ENCODE results near the gene MTURN. TPM values are rescaled to one million over a fixed set of nuclear protein-coding genes. Genes with fewer than 3 reads are reported as not detected.
A peak's percentile ranks its signal among the peaks of the same experiment; 100 is the strongest.

The MTURN gene
- polyA plus RNA-seq, 2 of the 4 experiments (the other 2 are of a cell fraction) = 2.3 to 2.5 TPM

DNA sequence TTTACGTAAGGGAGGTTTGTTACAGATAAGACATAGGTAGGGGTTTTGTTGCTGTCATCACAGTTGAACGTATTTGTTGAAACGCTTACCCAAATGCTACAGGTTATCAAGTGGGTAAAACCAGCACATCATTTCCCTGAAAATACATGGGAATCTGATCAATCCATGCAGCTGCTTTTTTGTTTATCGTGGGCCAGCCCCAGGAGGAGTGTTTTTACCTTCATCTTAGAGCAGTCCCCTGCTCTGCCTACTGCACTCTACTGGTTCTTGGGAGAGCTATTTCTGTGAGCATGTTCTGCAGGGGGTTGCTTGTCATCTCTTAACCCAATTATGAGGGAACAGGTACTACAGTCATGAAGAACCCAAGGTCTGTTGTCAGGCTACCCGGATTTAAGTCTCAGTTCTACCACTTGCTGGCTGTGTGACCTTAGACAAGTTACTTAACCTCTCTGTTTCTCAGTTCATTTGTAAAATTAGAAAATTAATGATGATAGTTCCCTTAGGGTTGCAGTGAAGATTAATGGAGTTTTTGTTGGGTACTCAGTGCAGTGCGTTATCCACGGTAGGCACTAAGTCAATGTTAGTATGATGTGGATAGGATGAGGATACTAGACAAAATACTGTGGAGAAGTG is 15.0 kb downstream of the MTURN start:
- H3K4me2 ChIP-seq = no peak overlapping the region
- no peaks in the 10 kb centered on the region for H3K9me3 ChIP-seq
- no peak overlapping the region for H3K4me3 ChIP-seq
- POLR2A ChIA-PET = no interaction called here
- WGBS (ENCODE audit: missing lambda C conversion rate) = 87% methylated on average over 7 of the region's 7 CpGs
- TF ChIP-seq ZFP36 (IDR thresholded peaks at IDR 0.05; ENCODE audit: borderline replicate concordance, partially characterized antibody) (peak; percentile 40), KDM1A (IDR thresholded peaks at IDR 0.05; ENCODE audit: low read depth) (0 out of 2 replicates have a peak, but pooled peaks have one; percentile 60), MYC (IDR thresholded peaks at IDR 0.05; ENCODE audit: borderline replicate concordance, low read length) (no peak), NFE2L2 (conservative IDR thresholded peaks at IDR 0.05; ENCODE audit: low read length) (no peak), MAZ (IDR thresholded peaks at IDR 0.05; ENCODE audit: borderline replicate concordance, low read depth, low read length) (no peak), RAD21 (conservative IDR thresholded peaks at IDR 0.05 in 1 of 2, IDR thresholded peaks at IDR 0.05 in 1 of 2) (no peak)
- TF ChIP-seq, protein P1, sequence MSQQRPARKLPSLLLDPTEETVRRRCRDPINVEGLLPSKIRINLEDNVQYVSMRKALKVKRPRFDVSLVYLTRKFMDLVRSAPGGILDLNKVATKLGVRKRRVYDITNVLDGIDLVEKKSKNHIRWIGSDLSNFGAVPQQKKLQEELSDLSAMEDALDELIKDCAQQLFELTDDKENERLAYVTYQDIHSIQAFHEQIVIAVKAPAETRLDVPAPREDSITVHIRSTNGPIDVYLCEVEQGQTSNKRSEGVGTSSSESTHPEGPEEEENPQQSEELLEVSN (IDR thresholded peaks at IDR 0.05; ENCODE audit: borderline replicate concordance, low read depth) = no peak
- TF ChIP-seq, protein P2, sequence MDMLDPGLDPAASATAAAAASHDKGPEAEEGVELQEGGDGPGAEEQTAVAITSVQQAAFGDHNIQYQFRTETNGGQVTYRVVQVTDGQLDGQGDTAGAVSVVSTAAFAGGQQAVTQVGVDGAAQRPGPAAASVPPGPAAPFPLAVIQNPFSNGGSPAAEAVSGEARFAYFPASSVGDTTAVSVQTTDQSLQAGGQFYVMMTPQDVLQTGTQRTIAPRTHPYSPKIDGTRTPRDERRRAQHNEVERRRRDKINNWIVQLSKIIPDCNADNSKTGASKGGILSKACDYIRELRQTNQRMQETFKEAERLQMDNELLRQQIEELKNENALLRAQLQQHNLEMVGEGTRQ (IDR thresholded peaks at IDR 0.05) = no peak
- H3K27ac ChIP-seq = no peak overlapping the region
- no peak for ATAC-seq
- no peak for DNase-seq (ENCODE audit: low read depth in 1 of 2, low spot score in 1 of 2)
- no peak for FAIRE-seq
- CTCF ChIA-PET = no interaction called here
- H3K4me1 ChIP-seq = no peaks in the 10 kb centered on the region

DNA sequence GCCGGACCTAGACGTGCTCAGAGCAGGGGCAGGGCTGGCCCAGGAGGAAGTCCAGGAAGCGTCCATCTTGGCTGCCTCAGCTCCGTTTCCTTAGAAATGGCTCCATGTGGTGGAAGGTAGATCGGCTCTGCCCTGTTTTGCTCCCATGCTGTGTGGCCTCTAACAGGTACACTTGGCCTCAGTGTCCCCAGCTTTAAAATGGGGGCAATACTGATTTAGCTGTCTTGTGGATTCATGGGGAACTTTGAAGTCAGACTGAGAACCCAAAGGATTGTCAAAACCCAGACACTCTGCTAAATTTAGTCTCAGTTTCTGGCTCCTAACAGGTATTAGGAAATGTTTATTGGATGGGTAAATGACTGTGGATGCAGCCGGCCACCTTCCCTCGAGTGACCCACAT is 15.9 kb downstream of the MTURN start:
- TF ChIP-seq PHF8 (IDR thresholded peaks at IDR 0.05; ENCODE audit: borderline replicate concordance, low read depth) (no peak), ESRRA (IDR thresholded peaks at IDR 0.05; ENCODE audit: borderline replicate concordance, low read length) (no peak)
- CTCF ChIA-PET = no interaction called here
- Histone ChIP-seq H3K4me2 (no peak overlapping the region), H3K27ac (no peak overlapping the region), H3K9me3 (no peaks in the 10 kb centered on the region), H3K4me1 (no peaks in the 10 kb centered on the region), H3K4me3 (no peak overlapping the region)
- FAIRE-seq (no peak), DNase-seq (ENCODE audit: low read depth in 1 of 2, low spot score in 1 of 2) (no peak), ATAC-seq (no peak)
- 82% methylated on average over 7 of the region's 7 CpGs for WGBS (ENCODE audit: missing lambda C conversion rate)
- POLR2A ChIA-PET = no interaction called here

DNA sequence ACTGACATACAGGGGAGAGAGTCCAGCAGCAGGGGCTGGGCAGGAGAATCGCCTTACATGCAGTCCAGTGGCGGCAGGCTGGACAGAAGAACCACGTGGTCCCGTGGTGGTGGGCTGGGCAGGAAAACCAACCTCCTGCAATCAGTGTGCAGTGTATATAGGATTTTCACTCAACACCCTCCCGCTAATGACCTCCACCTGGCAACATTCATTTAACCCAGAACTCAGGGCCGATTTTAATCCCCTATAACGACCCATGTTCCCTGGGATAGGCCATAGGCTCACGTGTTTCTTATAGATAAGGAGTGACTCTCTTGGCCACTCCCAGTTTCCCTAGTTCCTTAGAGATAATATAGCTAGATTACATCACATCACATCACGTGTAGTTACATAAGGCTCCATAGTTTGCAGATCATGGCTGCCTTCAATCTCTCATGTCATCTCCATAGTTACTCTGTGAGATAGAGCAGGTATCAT is 19.4 kb downstream of the MTURN start:
- ATAC-seq (no peak), FAIRE-seq (no peak), DNase-seq (ENCODE audit: low read depth in 1 of 2, low spot score in 1 of 2) (no peak)
- no peak overlapping the region for H3K4me2 ChIP-seq
- CTCF ChIA-PET = interaction anchor here (1.2 to 2.1 kb wide), 2 partner anchors 10 to 18 kb away, joined by 7 to 15 read pairs; no protein-coding TSS in a partner anchor
- H3K9me3 ChIP-seq = no peaks in the 10 kb centered on the region
- POLR2A ChIA-PET = no interaction called here
- no peak overlapping the region for H3K4me3 ChIP-seq
- no peak for TF ChIP-seq BHLHE40 (IDR thresholded peaks at IDR 0.05; ENCODE audit: low read depth, low read length)
- TF ChIP-seq, protein P3, sequence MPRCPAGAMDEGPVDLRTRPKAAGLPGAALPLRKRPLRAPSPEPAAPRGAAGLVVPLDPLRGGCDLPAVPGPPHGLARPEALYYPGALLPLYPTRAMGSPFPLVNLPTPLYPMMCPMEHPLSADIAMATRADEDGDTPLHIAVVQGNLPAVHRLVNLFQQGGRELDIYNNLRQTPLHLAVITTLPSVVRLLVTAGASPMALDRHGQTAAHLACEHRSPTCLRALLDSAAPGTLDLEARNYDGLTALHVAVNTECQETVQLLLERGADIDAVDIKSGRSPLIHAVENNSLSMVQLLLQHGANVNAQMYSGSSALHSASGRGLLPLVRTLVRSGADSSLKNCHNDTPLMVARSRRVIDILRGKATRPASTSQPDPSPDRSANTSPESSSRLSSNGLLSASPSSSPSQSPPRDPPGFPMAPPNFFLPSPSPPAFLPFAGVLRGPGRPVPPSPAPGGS (IDR thresholded peaks at IDR 0.05) = no peak
- TF ChIP-seq, protein P4, sequence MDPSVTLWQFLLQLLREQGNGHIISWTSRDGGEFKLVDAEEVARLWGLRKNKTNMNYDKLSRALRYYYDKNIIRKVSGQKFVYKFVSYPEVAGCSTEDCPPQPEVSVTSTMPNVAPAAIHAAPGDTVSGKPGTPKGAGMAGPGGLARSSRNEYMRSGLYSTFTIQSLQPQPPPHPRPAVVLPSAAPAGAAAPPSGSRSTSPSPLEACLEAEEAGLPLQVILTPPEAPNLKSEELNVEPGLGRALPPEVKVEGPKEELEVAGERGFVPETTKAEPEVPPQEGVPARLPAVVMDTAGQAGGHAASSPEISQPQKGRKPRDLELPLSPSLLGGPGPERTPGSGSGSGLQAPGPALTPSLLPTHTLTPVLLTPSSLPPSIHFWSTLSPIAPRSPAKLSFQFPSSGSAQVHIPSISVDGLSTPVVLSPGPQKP (IDR thresholded peaks at IDR 0.05; ENCODE audit: low read depth, low read length) = no peak
- no peak for TF ChIP-seq HOXB5 (CRISPR knock-in tag; IDR thresholded peaks at IDR 0.05)
- TF ChIP-seq CBX2 (IDR thresholded peaks at IDR 0.05; ENCODE audit: borderline replicate concordance, low read depth) = no peak
- no peak for TF ChIP-seq RNF2 (IDR thresholded peaks at IDR 0.05; ENCODE audit: borderline replicate concordance, low read depth)
- no peak for TF ChIP-seq RAD21 (conservative IDR thresholded peaks at IDR 0.05 in 1 of 2, IDR thresholded peaks at IDR 0.05 in 1 of 2)
- no peak for TF ChIP-seq HDAC2 (IDR thresholded peaks at IDR 0.05)
- H3K4me1 ChIP-seq = no peaks in the 10 kb centered on the region
- 68% methylated on average over 9 of the region's 9 CpGs for WGBS (ENCODE audit: missing lambda C conversion rate)
- H3K27ac ChIP-seq = no peak overlapping the region
